Thyroid gland (tissue), 4 donors: ENCODE data around the gene POLE3.

Experiments used
- POLR2A ChIP-seq, 2 donors: fragments of 450-650 bp; IDR thresholded peaks; one replicate each; pipeline ENCODE4 v1.6.1; 2017; ENCODE audit warnings: antibody characterized with exemption in 2 of 2, mild to moderate bottlenecking in 2 of 2, moderate library complexity in 1 of 2
- TF ChIP-seq, protein P1 (sequence below), 6 experiments: fragments of 200-600 bp in 3 of 6; fragments of 450-650 bp in 3 of 6; sonication (generic) in 3 of 6; IDR thresholded peaks; one replicate each; pipeline ENCODE4 v1.5.1; 2016 to 2019; ENCODE audit warnings: antibody characterized with exemption in 6 of 6, mild to moderate bottlenecking in 2 of 6, inconsistent platforms in 1 of 6, moderate library complexity in 1 of 6

DNA sequence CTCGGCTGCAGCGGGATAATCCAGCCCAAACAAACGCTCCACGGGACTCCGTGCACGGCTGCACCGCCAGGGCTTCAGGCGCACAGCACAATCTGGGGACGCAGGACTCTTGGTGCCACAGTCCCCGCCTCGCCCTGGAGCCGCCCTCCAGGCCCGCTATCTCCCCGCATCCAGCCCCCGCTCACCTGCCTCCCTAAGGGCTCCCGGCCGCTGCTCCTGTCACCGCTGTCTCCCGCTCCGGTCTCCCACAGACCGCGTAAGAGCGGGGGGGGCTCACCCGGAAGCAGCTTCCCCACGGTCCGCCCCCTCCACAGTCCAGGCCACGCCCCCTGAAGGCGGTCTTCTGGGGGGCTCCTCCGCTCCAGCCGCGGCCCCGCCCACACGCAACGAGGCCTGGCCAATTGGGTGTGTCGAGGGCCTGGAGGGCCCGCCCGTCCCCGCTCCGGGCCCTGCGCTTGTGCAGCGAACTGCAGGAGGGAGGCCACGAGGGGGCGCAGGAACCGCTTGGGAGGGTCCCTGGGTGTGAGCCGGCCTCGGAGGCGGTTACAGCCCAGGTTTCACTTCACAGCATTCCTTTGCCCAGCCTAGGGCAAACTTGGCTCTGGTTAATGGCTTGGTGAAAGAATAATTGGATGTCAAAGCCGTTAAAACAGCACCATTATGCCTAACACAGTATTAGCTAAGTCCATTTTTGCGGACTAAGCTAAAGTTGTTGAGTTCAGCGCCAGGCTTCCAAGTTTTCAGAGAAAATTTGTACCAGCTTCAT lies 9.3 kb downstream of the POLE3 start, which contains the start of gene ALAD:
- TF ChIP-seq, protein P1, sequence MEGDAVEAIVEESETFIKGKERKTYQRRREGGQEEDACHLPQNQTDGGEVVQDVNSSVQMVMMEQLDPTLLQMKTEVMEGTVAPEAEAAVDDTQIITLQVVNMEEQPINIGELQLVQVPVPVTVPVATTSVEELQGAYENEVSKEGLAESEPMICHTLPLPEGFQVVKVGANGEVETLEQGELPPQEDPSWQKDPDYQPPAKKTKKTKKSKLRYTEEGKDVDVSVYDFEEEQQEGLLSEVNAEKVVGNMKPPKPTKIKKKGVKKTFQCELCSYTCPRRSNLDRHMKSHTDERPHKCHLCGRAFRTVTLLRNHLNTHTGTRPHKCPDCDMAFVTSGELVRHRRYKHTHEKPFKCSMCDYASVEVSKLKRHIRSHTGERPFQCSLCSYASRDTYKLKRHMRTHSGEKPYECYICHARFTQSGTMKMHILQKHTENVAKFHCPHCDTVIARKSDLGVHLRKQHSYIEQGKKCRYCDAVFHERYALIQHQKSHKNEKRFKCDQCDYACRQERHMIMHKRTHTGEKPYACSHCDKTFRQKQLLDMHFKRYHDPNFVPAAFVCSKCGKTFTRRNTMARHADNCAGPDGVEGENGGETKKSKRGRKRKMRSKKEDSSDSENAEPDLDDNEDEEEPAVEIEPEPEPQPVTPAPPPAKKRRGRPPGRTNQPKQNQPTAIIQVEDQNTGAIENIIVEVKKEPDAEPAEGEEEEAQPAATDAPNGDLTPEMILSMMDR (IDR thresholded peaks at IDR 0.05): peak; percentile 59 to 98 (median 88)
- peak in 1 of 2 donors; percentile 75 for TF ChIP-seq POLR2A (IDR thresholded peaks at IDR 0.05)
